ENCODE measurements around the gene STYXL1.

GRCh38 chr7:75982306-75983064 is 65.3 kb downstream of the STYXL1 start:
- TF ChIP-seq SIN3A (IDR thresholded peaks at IDR 0.05; ENCODE audit: borderline replicate concordance, insufficient read depth, low read length) (no peak), POLR2AphosphoS5 (IDR thresholded peaks at IDR 0.05; ENCODE audit: low read depth, low read length) (no peak)
- TF ChIP-seq, protein P1, sequence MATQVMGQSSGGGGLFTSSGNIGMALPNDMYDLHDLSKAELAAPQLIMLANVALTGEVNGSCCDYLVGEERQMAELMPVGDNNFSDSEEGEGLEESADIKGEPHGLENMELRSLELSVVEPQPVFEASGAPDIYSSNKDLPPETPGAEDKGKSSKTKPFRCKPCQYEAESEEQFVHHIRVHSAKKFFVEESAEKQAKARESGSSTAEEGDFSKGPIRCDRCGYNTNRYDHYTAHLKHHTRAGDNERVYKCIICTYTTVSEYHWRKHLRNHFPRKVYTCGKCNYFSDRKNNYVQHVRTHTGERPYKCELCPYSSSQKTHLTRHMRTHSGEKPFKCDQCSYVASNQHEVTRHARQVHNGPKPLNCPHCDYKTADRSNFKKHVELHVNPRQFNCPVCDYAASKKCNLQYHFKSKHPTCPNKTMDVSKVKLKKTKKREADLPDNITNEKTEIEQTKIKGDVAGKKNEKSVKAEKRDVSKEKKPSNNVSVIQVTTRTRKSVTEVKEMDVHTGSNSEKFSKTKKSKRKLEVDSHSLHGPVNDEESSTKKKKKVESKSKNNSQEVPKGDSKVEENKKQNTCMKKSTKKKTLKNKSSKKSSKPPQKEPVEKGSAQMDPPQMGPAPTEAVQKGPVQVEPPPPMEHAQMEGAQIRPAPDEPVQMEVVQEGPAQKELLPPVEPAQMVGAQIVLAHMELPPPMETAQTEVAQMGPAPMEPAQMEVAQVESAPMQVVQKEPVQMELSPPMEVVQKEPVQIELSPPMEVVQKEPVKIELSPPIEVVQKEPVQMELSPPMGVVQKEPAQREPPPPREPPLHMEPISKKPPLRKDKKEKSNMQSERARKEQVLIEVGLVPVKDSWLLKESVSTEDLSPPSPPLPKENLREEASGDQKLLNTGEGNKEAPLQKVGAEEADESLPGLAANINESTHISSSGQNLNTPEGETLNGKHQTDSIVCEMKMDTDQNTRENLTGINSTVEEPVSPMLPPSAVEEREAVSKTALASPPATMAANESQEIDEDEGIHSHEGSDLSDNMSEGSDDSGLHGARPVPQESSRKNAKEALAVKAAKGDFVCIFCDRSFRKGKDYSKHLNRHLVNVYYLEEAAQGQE (IDR thresholded peaks at IDR 0.05; ENCODE audit: insufficient read depth in 1 of 2, low read depth in 2 of 2, low read length in 2 of 2): no peak
